HG02870 (cell line): ENCODE data around the gene ELMOD2.
"Not testable (repeated sequence)": the region's sequence is repeated elsewhere in the genome, so short reads cannot be mapped to it uniquely, and the experiment has no call there.

ENCODE experiments used
- ATAC-seq: cut with Tn5 transposase; IDR thresholded peaks from one replicate; pipeline ENCODE4 v1.9.1; 2021; ENCODE audit warnings: mild to moderate bottlenecking, moderate library complexity; ENCODE audit not compliant: unreplicated experiment

ELMOD2 gene

GRCh38 chr4:140523857-140524742, at the start of gene ELMOD2:
Gene ELMOD2 (plus strand): TSS chr4:140524168. CDS start chr4:140525429, 1,261 bp downstream.
- peak; percentile 100 for ATAC-seq

DNA sequence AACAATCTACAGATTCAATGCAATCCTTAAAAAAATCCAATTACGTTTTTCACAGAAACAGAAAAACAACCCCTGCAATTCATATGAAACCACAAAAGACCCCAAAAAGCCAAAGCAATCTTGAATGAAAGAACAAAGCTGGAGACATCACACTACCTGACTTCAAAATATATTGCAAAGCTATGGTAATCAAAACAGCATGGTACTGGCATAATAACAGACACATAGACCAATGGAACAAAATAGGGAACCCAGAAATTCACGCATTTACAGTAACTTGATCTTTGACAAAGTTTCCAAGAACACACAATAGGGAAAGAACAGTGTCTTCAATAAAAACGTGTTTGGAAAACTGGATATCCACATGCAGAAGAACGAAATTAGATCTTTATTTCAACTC, 40.5 kb upstream of the ELMOD2 start:
- no peak for ATAC-seq

DNA sequence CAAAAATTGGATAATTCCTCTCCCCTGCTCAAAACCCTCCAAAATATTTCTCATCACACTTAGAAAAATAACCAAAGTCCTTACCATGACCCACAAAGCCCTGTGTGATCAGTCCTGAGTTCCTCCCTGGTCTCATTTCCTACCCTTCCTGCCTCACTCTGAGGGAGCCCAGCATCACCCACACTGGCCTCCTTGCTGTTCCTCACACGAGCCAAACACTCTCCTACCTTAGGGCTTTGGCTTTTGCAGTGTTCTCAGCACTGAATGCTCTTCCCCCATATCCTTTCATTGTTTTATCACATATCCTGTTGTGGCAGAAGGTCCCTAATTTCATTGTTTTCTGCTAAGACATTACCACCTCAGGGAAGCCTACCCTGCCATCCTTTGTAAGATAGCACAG, 38.0 kb upstream of the ELMOD2 start:
- ATAC-seq, result no peak

GRCh38 chr4:140497405-140497746, 26.6 kb upstream of the ELMOD2 start:
- ATAC-seq, result no peak

GRCh38 chr4:140497747-140498636, 26.0 kb upstream of the ELMOD2 start, which contains the start of gene MGAT4D:
Gene MGAT4D (minus strand): TSS chr4:140498293. CDS start chr4:140498222, 71 bp downstream.
- ATAC-seq, result no peak

DNA sequence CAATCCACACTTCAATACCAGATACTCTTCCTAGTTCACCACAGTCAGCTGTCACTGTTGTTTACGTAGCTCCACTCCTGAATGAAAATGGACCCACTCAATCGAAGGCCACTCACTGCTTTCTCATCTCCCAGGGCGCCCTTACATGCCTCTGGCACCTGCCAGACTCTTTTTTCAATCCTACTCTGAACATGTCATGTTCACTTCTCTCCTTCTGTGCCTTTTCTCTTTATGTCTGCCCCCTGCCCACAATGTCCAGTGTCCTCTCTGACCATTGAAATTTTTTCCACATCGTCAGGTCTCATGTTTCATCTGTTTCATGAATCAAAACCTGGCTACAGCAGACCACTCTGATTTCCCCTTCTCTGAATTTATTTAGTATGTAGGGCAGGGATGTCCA, 24.6 kb upstream of the ELMOD2 start:
- no peak for ATAC-seq

- no peak for ATAC-seq
Measured at GRCh38 chr4:140504261-140504660, 19.7 kb upstream of the ELMOD2 start.

- ATAC-seq, result not testable (repeated sequence)
Measured at GRCh38 chr4:140513765-140514164, 10.2 kb upstream of the ELMOD2 start.

- ATAC-seq, result no peak
Measured at GRCh38 chr4:140515423-140515822, 8.5 kb upstream of the ELMOD2 start.

GRCh38 chr4:140523370-140523856, 555 bp upstream of the ELMOD2 start:
- peak; percentile 8 for ATAC-seq

DNA sequence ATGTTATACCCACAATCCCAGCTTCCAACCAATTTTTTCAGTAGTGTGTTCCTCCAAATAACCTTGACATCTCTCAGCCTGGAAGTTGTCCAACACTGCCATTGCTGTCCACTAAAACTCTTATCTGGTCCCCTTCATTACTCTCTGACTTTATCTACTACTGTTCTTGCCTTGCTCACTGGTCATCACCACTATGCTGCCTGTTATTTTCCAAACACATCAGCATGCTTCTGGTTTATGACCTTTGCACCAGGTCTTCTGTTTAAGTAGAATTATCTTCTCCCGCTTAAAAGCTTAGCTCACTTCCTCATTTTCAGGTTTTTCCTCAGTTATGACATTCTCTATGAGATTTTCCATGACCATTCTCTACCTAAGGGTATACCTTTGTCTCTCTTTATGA, 5.5 kb downstream of the ELMOD2 start:
- no peak for ATAC-seq

GRCh38 chr4:140533951-140534480, 10.0 kb downstream of the ELMOD2 start:
- no peak for ATAC-seq

DNA sequence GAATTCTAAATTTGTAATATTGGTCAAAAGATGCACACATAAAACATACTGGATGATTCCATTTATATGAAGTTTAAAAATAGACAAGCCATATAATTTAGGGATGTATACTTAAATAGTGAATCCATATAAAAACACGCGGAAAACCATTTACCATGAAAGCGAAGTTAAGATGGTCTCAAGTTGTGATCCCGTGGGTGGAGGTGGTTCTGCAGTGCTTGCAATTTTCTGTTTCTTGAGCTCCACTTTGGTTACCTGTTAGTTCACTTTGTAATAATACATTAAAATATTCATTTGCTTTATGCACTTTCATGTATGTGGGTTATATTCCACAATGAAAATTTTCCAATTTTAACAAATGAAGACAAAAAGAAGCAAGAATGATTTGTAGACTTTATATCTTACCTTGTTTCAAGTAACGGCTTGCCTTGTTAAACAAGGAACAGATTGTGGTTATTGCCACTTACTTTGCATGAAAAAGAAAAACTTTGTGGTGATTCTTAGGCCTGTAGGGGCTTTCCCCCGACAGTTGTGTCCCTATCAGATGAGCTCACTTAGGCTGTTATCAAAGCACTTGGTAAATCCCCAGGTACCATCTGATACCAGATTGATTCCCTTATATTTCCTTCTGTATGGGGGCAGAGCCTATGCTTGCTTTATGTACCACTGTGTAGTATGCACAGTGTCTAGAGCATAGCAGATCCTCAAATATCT, 32.6 kb downstream of the ELMOD2 start:
- peak; percentile 100 for ATAC-seq

- no peak for ATAC-seq
Measured at GRCh38 chr4:140557831-140558435, 34.0 kb downstream of the ELMOD2 start.

DNA sequence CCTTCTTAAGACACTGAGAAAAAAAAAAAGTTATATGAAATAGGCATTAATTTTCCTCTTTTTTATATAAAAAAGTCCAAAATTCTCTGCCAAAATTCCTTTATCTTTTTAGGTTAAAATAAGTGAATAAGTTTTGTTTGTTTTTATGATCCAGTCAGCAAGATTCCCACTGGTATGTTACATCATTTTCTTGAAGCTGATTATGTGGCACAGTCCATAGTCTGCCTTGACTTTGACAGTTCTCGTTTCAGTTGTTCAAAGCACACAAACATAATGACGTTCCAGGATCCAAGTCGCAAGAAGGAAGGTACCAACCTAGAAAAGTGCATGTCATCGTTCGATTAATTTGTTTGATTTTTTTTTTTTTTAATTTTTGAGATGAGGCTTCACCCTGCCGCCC, 35.7 kb downstream of the ELMOD2 start:
- no peak for ATAC-seq

DNA sequence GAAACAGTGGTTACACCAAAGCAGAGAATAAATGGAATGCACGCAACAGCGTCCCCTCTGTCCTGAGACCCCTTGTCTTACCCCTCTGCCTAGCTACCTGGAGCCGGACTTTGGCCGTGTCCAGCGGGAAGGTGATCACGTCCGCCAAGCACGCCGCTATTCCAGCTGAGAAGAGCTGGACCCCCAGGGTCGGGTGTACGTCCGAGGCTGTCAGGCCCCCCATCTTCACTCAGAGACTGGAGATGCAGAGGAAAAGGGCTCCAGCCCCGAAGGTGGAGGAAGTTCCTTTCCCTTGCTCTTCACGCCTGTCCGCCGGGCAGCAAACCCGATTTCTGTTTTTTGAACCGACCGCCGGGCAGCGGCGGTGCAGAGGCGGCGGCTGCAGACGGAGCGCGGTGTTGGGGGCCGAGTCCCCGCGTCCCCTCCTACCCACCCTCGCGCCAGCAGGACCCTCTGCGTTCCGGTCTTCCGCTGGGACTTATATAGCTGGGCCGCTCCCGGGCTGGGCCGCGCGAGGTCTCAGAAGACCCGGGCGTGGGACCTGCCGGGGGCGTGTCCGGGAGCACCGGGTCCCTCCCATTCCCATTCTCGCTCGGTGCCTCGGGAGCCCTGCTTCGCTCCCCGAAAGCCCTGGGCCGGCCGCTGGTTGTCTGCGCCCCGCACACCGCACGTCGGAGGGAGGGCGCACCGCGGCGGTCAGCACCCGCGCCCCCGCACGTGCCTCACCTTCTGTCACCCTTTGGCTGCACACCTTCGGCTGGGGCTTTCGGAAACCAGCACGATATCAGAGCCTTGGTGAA, 44.7 kb downstream of the ELMOD2 start, which contains the start of gene UCP1:
Gene UCP1, minus strand, starts transcription at position 455 of the 800 bp plus-strand sequence. Its CDS starts 232 bp downstream, at position 223.
- no peak for ATAC-seq

DNA sequence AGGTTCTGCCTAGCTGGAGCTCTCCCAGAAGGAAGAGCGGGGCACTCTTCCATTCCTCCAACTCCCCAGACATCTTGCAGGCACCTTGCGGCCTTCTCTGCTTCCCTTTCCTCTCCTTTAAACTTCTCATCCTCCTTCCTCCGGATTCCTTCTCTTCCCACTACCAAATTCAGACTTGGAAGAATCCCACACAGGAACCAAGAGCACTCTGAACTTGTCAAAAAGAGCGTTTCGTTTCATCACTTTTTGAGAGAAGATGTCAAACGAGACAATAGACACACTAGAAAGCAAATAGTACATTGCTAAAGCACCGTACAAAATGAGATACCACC, 45.3 kb downstream of the ELMOD2 start:
- ATAC-seq, result no peak

GRCh38 chr4:140571620-140572019, 47.7 kb downstream of the ELMOD2 start:
- no peak for ATAC-seq

- ATAC-seq, result no peak
Measured at GRCh38 chr4:140575489-140575888, 51.5 kb downstream of the ELMOD2 start.
